Measurements from ENCODE around the gene PTER. TPM values are rescaled to one million over a fixed set of nuclear protein-coding genes. Genes with fewer than 3 reads are reported as not detected.
A peak's percentile ranks its signal among the peaks of the same experiment; 100 is the strongest.

PTER gene
- total RNA-seq, 4 donors from 2014 or later: 8.9 to 17.1 (median 14.5) TPM

- no peak overlapping the region for H3K4me3 ChIP-seq
- H3K27ac ChIP-seq: no peak overlapping the region
- TF ChIP-seq, protein P1, sequence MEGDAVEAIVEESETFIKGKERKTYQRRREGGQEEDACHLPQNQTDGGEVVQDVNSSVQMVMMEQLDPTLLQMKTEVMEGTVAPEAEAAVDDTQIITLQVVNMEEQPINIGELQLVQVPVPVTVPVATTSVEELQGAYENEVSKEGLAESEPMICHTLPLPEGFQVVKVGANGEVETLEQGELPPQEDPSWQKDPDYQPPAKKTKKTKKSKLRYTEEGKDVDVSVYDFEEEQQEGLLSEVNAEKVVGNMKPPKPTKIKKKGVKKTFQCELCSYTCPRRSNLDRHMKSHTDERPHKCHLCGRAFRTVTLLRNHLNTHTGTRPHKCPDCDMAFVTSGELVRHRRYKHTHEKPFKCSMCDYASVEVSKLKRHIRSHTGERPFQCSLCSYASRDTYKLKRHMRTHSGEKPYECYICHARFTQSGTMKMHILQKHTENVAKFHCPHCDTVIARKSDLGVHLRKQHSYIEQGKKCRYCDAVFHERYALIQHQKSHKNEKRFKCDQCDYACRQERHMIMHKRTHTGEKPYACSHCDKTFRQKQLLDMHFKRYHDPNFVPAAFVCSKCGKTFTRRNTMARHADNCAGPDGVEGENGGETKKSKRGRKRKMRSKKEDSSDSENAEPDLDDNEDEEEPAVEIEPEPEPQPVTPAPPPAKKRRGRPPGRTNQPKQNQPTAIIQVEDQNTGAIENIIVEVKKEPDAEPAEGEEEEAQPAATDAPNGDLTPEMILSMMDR (IDR thresholded peaks at IDR 0.05): no peak
- no peak for TF ChIP-seq POLR2AphosphoS5 (IDR thresholded peaks at IDR 0.05)
- no peak for TF ChIP-seq EP300 (IDR thresholded peaks at IDR 0.05)
- no peak for TF ChIP-seq POLR2A (IDR thresholded peaks at IDR 0.05)
- 43% methylated on average over 1 of the region's 1 CpG for WGBS
- no peaks in the 10 kb centered on the region for H3K9me3 ChIP-seq
- H3K36me3 ChIP-seq: peaks cover 1% of the 10 kb centered on the region
- no peak for DNase-seq (ENCODE audit: low spot score in 2 of 2)
- H3K27me3 ChIP-seq: no peaks in the 10 kb centered on the region
- peaks cover 43% of the 10 kb centered on the region for H3K4me1 ChIP-seq
Observed at GRCh38 chr10:16439295-16439694, 2.5 kb downstream of the PTER start.

DNA sequence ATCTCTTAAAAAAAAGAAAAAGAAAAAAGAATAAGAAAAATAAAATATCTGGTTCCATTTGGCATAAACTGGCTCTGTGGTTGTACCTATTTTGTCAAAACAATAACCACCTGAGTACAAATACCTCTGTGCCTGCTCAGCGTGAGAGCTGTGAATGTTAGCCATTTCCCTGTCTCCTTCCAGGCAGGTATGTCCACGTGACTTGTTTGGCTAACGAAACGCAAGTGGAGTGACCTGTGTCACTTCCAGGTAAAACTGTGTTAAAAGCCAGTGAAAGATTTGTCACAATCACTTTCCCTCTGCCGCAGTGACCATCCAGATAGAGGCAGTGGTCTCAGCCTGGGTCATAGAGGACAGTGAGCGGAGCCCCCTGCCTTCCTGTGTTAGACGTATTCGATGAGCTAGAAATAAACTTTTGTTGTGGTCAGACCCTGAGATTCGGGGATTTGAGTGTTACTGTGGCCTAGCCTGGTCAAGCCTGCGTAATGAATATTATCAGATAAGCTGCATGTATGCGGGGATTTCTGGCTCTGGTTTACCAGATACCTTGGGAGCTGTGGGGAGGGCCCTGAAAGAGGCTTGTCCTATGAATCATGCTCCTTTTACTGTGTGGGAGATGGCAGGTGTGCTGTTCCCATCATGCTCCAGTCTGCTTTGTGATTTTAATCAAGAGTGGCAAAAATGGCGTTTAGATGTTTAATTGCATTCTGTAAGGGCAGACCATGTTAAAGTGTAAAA, 3.8 kb downstream of the PTER start:
- Histone ChIP-seq H3K4me3 (peak overlapping the region; percentile 19), H3K36me3 (peaks cover 2% of the 10 kb centered on the region), H3K4me1 (peaks cover 43% of the 10 kb centered on the region), H3K27ac (peak overlapping the region; percentile 36), H3K9me3 (no peaks in the 10 kb centered on the region), H3K27me3 (no peaks in the 10 kb centered on the region)
- TF ChIP-seq POLR2A (IDR thresholded peaks at IDR 0.05): no peak
- TF ChIP-seq POLR2AphosphoS5 (IDR thresholded peaks at IDR 0.05): no peak
- WGBS: 53% methylated on average over 12 of the region's 12 CpGs
- DNase-seq (ENCODE audit: low spot score in 2 of 2): no peak

DNA sequence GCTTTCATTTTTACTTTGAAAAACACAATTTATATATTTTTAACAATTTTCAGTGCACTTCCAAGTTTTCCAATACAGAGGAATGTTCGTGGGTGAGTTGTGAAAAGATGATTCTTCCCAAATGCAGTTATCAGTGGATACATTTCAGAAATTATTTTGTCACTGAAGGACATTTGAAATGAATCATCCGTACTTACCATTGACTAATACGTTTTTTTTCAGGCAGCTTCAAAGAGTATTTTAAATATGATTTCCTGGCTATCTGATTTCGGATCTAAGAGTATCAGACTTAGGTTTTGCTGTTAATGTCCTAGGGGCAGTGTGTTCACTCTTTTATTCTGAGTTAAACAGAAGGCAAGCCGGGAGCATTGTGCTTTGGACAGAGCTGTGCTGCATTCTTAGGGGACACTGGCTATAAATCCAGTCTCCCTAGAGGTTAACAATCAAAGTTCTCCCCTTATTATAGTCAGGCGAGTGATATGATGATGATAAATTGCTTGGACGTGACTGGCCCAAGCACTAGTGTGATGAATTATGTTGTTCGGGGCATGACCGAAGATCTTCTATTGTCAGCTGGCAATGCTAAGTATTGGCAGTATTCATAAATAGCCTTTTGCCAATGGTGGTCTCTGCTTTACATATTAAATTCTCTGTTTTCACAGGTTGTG, 4.5 kb downstream of the PTER start:
- H3K27me3 ChIP-seq: no peaks in the 10 kb centered on the region
- DNase-seq (ENCODE audit: low spot score in 2 of 2): no peak
- no peak overlapping the region for H3K27ac ChIP-seq
- H3K9me3 ChIP-seq: no peaks in the 10 kb centered on the region
- peaks cover 40% of the 10 kb centered on the region for H3K4me1 ChIP-seq
- TF ChIP-seq POLR2A (IDR thresholded peaks at IDR 0.05) (no peak), POLR2AphosphoS5 (IDR thresholded peaks at IDR 0.05) (no peak), EP300 (IDR thresholded peaks at IDR 0.05) (no peak)
- TF ChIP-seq, protein P1 (IDR thresholded peaks at IDR 0.05): no peak
- 32% methylated on average over 9 of the region's 9 CpGs for whole genome bisulfite sequencing
- H3K36me3 ChIP-seq: peaks cover 2% of the 10 kb centered on the region
- no peak overlapping the region for H3K4me3 ChIP-seq

GRCh38 chr10:16442914-16443313, 6.1 kb downstream of the PTER start:
- WGBS: 100% methylated on average over 1 of the region's 1 CpG
- Histone ChIP-seq H3K4me1 (peaks cover 27% of the 10 kb centered on the region), H3K27ac (no peak overlapping the region), H3K9me3 (no peaks in the 10 kb centered on the region), H3K4me3 (no peak overlapping the region), H3K36me3 (peaks cover 2% of the 10 kb centered on the region), H3K27me3 (no peaks in the 10 kb centered on the region)
- DNase-seq (ENCODE audit: low spot score in 2 of 2): no peak
- TF ChIP-seq, protein P1 (IDR thresholded peaks at IDR 0.05): no peak
- TF ChIP-seq POLR2AphosphoS5 (IDR thresholded peaks at IDR 0.05) (no peak), EP300 (IDR thresholded peaks at IDR 0.05) (no peak), POLR2A (IDR thresholded peaks at IDR 0.05) (no peak)

GRCh38 chr10:16445770-16446469, 9.1 kb downstream of the PTER start:
- DNase-seq (ENCODE audit: low spot score in 2 of 2): no peak
- Histone ChIP-seq H3K9me3 (no peaks in the 10 kb centered on the region), H3K36me3 (peaks cover 2% of the 10 kb centered on the region), H3K27me3 (no peaks in the 10 kb centered on the region), H3K4me1 (peaks cover 6% of the 10 kb centered on the region), H3K27ac (no peak overlapping the region), H3K4me3 (no peak overlapping the region)
- WGBS: 96% methylated on average over 9 of the region's 9 CpGs
- no peak for TF ChIP-seq POLR2A (IDR thresholded peaks at IDR 0.05)
- TF ChIP-seq, protein P1 (IDR thresholded peaks at IDR 0.05): no peak
- no peak for TF ChIP-seq EP300 (IDR thresholded peaks at IDR 0.05)
- TF ChIP-seq POLR2AphosphoS5 (IDR thresholded peaks at IDR 0.05): no peak
